HS-5 (cell line): Measurements from ENCODE around the gene ALPL.

Experiments
- DNase-seq: peaks from one replicate; pipeline ENCODE4 v3.0.0-alpha.2; 2012; ENCODE audit warnings: low read depth

Gene ALPL

DNA sequence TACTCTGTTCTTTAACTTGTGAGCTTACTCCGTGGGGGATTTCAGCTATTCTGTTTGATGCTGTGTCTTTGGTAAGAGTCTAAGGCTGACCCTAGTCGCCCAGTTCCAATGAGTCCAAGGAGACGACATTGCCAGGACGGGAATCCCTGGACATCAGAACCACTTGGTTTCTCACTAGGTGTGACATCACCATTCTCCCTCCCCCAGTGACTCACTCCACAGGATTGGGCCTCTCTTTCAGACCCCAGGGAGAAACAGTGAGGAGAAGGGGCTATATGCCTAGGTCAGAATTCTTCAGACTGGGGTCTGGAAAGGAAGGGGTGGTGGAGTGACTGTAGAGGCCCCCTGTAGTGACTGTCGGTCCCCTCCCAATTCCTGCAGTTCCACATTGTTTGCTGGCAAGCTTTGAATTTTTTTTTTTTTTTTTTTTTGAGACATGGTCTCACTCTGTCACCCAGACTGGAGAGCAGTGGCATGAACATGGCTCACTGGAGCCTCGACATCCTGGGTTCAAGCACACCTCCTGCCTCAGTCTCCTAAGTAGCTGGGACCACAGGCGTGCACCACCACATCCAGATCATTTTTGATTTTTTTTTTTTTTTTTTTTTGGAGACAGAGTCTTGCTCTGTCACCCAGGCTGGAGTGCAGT lies 21.3 kb downstream of the ALPL start:
- DNase-seq: no peak

DNA sequence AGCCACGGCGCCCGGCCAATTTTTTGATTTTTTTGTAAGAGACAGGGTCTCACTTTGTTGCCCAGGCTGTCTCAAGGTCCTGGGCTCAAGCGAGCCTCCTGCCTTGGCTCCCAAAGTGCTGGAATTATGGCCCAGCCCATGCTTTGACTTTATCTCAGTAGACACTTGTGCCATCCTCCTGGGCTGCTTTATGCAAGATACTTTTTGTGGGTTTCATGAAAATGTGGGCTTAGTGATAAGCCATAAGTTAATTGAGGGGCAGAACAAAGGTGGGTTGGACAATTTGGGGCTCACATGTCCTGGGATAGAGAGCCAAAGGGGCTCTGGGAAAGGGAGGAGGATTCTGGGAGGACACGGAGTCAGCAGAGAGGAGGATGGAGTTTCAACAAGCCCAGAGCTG lies 22.0 kb downstream of the ALPL start:
- no peak for DNase-seq

DNA sequence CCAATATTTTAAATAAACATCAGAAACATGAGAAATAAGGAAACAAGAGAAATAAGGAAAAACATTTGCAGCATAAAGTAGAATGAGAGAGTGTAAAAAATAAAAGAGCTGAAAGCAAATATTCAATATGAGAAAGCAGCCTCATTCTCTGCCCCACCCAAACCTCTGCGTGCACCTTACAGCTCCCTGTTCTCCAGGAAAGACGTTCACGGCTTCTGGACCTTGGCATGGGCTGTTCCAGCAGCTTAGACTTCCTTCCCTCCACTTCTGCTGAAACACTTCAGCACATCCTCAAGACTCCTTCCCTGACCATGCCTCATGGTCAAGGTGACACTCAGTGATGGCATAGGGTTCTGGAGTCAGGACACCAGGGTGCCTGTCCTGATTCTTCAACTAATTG lies 23.3 kb downstream of the ALPL start:
- no peak for DNase-seq

DNA sequence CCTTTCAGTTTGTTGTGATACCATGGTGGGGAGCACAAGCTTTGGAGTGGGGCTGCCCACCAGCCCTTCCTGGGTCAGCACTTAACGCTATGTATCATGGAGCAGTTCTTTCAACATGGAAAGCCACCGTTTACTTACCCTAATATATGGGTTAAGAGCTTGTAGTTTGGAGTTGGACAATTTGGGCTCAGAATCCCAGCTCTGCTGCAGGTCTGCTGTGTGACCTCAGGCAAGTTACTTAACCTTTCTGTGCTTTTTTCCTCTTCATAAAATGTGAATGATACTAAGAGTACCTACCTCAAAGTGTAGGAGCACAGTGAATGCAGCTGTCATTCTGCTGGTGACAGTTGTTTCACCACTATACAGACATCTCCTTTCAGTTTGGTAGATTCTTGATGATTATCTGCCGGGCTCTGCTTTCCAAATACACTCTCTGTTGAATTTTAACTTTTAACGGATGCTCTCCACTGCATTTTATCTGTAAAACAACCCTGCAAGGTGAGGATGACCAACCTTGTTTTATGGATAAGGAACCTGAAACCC lies 23.8 kb downstream of the ALPL start:
- no peak for DNase-seq

DNA sequence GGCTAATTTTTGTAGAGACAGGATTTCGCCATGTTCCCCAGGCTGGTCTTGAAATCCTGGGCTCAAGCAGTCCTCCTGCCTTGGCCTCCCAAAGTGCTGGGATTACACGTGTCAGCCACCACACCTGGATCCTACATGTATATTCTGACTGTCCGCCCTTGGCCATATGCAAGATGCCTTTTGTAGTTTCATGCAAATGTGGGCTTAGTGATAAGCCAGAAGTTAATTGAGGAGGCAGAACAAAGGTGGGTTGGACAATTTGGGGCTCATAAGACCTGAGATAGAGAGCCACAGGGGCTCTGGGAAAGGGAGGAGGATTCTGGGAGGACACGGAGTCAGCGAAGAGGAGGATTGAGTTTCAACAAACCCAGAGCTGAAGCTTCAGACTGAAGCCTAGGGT lies 24.9 kb downstream of the ALPL start:
- no peak for DNase-seq

DNA sequence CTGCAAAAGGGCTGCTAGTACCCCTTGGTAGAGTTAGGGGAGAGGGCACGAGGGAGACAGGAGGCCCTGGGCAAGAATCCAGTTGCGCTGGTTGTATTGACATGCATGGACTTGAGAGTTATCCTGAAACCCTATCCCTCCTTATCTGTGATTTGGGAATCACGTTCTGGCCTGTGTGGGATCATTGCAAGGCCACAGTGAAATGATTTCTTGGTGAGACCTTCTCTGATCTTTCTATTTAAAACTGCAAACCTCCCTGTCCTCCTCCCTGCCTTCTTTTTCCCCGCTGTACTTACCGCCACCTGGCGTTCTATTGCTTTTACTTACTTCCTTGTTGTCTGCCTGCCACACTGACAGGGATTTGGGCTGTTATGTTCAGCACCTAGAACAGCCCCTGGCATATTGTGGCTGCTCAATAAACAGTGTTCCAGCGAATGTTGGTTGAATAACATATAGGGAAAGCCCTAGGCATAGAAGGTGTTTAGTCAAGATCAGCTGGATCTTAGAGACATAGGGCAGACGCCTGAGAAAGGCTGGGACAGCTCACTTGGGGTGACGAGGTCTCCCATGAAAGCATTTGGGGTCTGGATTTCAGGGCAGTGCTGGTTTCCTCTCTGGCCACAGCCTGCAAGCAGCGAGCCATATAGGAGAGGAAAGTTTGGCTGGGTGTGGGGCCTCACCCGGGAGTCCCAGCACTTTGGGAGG lies 25.6 kb downstream of the ALPL start:
- no peak for DNase-seq

DNA sequence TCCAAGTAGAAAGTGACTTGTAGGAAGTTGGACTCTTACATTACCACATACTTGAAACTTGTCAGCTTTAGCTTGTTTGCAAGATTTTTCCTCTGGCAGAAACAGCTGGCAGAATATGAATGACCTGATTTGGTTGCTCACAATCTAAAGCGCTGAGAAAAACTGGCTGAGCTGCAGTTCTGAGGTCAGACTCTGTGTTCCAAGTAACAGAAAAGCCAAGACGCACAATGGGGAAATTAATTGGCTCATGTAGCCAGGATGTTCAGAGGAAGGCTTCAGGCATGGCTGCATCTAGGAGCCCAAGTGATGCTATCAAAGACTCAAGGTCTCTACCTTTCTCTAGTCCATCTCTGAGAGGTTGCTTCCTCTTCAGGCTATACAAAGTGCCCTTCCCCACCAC lies 27.0 kb downstream of the ALPL start:
- DNase-seq: no peak

DNA sequence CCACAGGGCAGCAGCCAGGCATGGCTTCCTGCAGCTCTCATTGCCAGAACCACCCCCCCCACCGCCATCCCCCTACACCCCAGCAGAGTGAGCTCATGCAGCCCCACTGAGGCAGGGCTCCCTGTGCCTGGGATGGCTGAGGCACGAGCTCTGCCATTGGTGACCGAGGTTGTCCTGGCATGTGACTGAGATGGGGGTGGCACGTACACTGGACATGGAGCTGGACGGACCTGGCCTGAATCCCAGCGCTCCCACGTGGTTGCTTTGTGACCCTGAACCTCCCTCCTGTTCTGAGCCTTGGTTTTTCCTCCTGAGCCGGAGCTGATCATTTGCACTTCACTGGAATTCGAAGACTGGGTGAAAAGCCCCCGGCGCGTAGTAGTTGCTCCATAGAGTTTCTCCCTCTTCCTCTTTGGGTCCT lies 28.3 kb downstream of the ALPL start:
- DNase-seq: no peak

DNA sequence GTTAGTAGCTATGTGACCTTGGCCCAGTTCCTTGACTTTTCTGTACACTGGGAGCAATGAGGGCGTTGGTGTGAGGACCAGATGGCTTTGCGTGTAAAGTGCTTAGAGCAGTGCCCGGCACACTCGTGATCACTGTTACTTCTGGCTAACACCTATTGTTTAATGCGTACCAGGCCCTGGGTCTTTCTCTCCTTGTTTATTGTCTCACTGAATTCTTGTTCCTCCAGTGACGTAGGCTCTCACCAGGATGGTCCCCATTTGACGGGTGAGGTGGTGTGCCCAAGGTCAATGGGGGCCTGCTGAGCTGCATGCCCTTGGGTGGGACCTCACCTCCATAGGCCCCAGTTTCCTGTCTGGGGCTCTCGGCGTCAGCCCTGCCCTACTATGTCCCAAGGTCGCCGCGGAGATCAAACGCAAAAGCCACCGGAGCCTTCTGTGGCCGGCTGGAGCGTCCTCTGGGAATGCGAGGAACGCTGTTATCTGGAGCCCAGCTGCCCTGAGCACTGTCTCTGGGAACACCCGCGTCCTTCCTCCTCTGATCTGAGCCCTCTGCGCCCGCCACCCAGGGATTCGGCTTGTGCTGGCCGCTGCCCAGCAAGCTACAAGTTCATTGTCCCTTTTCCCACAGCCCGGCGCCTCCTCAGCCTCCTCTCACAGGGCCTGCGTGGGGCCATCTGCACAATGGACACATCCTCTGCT lies 28.9 kb downstream of the ALPL start:
- DNase-seq: no peak

DNA sequence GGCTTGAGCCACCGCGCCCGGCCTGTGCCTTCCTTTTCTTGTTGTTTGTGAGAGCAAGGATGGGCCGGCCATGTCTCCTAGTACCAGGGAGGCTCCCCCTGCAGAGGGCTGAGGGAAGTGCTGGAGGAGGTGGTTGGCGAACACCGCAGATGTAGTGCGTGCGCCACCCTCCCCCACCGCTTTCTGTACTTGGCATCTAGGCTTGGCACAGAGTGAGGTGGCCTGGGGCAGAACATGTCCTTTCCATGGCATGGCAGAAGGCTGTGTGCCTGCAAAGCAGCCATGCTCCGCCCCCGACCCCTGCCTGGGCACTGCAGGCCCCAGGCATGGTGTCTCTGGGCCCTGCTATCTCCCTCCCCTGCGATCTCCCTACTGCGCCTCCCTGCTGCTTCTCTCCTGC lies 30.7 kb downstream of the ALPL start:
- DNase-seq: no peak

DNA sequence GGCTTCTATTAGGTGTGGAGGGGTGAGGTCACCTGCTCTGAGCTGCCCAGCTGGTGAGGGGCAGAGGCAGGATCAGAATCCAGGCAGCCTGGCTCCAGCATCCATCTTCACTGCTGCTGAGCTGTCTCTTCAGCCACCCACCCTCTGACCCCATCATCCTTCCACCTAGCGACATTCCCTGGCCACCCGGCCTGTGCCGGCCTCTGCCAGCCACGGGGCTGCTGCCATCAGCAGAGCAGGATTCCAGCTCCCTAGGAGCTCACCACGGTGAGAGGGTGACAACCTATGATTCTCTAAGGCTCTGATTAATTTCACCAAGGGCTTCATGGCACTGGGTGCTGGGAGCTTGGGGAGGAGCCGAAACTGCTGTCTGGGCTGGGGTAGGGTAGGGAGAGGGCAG lies 32.1 kb downstream of the ALPL start:
- DNase-seq: no peak

DNA sequence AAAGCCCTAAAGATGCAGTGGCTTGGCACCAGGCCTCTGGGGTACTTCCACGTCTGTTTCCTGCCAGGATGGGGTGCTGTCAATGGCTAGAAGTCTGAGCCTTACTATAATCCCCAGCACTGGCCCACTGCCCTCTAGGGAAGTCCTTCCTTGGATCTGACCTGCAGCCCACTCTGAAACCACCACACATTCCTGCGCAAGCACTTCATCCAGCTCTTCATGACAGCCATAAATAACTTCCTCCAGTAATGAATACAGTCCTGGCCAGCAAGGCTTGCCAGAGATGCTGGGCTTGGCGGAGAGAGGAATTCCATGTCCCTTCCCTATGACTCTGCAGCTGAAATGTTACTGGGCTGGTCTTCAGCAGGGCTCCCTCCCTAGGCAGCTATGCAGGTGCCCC lies 32.6 kb downstream of the ALPL start:
- DNase-seq: no peak

DNA sequence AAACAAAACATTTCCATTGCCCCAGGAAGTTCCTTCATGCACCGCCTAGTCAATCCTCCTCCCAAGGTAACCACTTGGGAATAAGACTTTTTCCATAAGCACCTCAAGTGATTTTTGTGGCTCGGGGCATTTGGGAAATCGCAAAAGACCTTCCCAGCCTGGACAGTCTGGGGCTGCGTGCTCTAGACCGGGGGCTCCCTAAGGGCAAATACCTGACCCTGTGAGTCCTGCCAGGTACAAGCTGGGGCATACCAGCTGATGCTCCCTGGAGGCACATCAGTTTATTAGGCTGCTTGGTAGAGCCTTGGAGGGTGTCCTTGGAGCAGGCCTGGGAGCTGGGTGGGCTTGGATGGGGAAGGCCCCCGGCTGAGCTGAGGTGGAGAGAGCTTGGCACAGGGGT lies 34.4 kb downstream of the ALPL start:
- no peak for DNase-seq

DNA sequence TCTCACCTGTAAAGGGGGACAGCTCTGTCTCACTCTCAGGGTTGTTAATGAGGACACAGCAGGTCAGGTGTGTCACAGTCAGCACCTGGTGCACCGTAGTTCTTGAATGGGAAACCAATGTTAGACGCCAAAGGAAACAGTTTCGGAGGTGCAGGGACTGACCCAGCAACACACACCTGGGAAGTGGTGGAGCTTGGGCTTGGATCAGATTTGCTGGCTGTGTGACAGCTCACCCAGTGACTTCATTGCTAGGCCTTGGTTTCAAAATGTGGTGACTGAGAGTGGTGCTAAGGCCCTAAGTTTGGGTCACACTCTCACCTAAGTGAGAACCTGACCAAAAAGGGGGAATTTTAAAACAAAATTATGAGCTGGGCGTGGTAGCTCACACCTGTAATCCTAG lies 34.9 kb downstream of the ALPL start:
- no peak for DNase-seq

DNA sequence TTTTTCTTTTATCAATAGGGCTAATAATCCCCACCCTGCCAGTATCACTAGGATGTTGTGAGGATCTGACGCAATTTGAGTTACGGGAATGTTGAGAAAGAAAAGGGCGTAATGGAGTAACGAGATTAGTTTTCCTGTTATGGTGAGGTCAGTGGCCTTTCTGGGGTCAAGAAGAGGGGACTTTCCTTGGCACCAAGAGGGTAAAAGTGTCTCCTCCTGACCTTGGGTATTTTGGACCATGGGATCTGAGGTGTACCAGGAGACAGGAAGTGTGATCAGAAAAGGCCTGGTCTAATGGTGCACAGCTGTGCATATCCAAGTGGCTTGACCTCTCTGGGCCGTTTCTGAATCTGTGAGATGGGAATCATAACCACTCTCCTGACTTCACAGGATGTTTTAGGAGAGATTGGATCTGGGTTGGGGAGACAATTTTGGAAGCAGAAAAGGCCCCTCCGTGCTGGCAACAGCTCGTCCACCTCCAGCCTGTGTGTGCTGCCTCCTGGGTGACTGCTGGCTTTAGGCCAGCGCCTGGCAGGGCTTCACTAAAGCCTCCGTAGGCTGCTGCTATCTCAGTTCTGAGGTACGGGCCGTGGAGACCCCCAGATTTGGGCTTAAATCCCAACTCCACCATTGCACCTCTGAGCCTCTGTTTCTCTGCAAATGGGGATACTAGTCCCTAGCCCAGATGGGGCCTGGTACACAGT lies 37.1 kb downstream of the ALPL start:
- DNase-seq: no peak

DNA sequence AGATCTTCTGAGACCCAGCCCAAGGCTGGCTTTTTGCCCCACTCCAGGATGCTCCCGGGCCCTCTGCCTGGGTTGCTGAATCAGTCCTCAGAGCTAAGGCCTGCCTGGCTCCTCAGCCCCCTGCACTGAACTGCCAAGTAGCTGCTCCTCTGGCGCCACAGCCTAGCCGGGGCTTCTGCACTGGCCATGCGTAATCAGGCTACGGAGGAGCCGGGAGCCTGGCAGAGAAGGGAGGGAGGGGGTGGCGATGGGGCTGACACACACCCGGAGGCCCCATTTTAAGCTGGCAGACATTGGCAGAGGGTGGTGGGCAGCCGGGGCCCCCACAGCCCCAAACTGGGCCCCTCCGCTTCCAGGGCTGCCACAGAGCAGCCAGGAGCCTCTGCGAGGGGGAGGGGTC lies 38.7 kb downstream of the ALPL start:
- DNase-seq: no peak

DNA sequence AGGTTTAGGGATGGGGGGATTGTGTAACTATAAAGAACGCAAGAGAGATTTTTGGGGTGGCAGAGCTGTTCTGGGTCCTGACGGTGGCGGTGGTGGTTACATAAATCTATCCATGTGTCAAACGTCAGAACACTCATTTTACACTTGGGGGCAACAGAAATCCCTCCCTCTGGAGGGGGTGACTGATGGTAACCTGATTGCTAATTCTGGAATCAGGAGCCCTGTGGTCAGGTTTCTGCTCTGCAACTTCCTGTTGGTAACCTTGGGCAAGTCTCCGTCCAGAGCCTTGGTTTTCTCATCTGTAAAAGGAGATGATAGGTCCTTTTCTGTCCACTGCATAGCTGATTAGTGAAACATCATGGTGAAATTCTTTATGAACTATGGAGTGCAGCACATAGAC lies 40.9 kb downstream of the ALPL start:
- peak; percentile 22 for DNase-seq

DNA sequence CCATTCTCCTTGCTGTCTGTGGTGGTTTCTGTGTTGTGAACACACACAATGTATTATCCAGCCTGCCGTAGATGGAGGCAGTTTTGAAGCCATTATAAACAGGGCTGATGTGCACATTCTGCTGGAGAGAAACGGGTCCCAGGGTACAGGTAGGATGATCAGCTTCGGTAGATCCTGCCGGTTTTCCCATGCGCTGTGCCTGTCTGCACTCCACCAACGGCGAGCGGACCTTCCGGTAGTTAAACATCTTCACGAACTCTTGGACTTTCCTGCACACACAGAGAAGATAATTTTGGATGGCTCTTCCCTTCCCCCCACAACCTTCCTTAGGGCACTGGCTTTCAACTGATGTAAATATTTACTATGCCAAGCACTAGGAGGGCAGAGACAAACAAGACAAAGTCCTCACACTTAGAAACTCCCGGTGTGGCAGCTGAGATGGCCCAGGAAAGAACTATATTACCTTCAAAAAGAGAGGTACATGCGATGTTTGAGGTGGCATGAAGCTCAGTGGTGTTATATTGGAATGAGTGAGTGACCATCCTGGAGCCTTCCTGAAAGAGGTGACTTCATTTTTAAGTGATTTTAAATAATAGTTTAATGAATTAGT lies 41.7 kb downstream of the ALPL start:
- DNase-seq: no peak

DNA sequence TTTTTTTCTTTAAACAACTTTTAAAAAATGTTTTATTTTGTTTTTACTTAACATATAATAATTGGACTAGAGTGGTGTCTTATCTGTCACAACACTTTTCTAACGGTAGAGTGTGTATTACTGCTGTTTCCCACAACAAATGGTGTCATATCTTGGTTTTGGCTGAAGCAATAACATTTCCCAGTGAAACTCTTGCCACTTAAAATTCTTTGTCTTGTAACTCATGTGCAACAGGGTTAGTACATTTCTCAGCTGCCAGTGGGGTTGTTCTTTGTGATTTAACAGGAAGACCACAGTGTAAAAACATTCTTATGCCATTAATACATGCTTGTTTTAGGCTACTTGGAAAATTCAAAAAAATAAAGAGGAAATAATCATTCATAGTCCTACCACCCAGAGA lies 43.5 kb downstream of the ALPL start:
- peak; percentile 91 for DNase-seq

DNA sequence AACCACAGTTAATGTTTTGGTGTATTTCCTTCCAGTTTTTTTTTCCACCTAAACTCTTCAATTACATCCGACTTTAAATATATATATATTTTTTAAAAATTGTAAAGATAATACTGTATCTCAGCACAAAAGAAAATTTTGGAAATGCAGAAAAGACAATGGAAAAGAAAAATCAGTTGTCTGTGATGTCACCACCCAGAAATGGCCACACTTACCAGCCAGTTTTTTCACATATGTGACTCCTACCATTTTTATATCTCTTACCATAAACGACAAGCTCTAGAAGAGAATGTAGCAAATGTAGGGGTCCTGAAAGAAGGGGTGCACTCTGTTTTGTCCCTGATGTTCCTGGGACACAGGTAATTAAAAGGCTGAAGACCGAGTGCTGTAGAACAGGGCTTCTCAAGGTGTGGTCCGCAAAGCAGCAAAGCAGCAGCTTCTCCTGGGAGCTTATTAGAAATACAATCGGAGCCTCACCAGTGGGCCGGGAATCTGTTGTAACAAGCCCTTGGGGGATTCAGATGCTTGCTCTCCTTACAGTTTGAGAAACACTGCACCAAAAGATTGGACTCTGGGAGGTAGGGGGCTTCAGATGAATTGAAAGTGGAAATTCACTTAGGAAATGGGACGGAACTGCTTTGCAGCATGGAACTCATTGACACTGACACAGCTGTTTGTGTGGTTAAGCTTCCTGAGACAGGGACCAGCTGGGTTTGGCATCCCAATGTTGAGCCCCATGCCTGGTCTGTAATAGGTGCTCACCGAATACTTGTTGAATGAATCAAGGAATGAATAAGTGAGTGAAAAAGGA lies 44.1 kb downstream of the ALPL start:
- DNase-seq: peak; percentile 79
